GM18858 (cell line): ENCODE results near the gene PTBP3.

ENCODE experiments used
- ATAC-seq: cut with Tn5 transposase; IDR thresholded peaks from one replicate; pipeline ENCODE4 v1.9.1; 2021; ENCODE audit not compliant: unreplicated experiment

PTBP3 gene

DNA sequence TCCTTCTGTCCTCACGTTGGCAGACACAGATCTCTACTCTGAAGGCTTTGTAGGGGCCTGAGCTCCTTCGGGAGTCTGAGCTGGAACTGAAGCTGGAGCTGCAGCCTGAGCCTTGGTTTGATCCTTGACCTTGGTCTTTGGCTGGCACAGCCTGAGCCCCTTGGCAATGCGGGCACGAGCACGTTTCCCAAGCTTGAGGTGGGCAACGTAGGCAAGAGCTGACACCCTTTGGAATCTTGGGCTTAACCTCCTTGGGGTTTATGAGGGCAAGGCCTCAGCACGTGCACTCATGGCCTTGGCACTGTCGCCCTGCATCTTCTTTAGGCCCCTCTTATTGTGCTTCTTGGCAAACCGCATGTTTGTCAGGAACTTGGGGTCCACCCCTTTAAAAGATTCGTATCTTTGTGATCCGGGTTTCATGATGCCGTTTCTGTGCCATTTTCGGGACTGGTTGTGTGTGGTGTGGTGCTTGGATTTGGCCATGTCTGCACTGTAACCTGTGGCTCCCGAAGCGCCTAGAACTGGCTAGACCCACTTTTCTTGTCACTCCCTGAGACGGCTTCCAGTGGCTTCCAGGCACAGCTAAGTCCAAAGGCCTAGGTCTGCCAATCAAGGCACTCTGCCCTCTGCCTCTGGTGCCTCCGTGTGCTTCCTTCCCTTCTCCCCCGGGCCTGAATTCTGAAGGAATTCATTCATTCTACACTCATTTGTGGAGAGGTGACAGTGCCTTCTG, 159.8 kb downstream of the PTBP3 start:
- ATAC-seq: no peak

- no peak for ATAC-seq
These were observed 162.5 kb downstream of the PTBP3 start for GRCh38 chr9:112170968-112171367.

DNA sequence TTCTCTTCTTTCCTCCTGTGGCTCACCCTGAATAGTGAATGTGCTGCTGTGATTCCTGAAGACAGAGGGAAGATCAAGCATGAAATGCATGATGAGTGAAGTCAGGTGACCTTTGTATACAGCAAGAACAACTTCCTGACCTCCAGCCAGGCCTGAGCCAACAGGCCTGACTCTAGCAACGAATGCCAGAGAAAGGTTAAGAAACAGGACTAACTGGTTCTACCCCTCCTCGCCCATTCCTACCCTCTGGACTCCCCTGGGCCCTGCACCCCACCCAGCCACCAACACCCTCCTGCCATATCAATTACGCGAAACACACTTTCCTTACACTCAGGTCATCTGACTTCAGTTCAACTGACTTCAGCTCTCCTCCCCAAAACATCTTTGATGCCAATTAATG, 163.2 kb downstream of the PTBP3 start:
- no peak for ATAC-seq

- no peak for ATAC-seq
These were observed 164.1 kb downstream of the PTBP3 start for GRCh38 chr9:112169368-112169767.

DNA sequence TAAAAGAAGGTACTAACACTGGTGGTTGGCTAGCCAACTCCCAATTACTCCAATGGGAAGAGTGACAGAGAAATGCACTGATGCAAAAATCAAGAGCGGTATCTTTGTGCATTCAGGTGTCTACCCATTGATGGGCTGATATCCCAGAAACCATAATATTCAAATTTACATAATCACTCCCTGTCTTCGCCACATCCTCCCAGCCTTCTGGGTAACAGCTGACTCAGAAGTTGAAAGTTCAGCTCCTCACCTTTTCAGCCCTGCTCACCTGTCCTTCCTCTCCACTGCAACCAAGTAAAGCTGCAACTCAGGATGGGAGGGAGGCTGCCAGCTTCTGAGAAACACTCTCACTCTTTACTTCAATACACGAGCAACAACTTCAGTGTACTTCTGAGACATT, 165.2 kb downstream of the PTBP3 start:
- no peak for ATAC-seq
